ENCODE results near the gene SLC35B3.

SLC35B3 gene

GRCh38 chr6:8389036-8389818 lies 46.1 kb downstream of the SLC35B3 start:
- no peaks in the 10 kb centered on the region for H3K36me3 Mint-ChIP-seq (ENCODE audit: low read depth)
- no peak overlapping the region for H3K4me3 Mint-ChIP-seq
- peaks cover 9% of the 10 kb centered on the region for H3K27me3 Mint-ChIP-seq (ENCODE audit: low read depth, poor library complexity)
- peaks cover 3% of the 10 kb centered on the region for H3K9me3 Mint-ChIP-seq
- no peak for DNase-seq
- H3K4me1 Mint-ChIP-seq, result peaks cover 17% of the 10 kb centered on the region
- no peak for TF ChIP-seq CTCF (IDR thresholded peaks at IDR 0.05)
- no peak overlapping the region for H3K27ac Mint-ChIP-seq

GRCh38 chr6:8387942-8388437 lies 47.4 kb downstream of the SLC35B3 start:
- H3K27ac Mint-ChIP-seq, result no peak overlapping the region
- peaks cover 24% of the 10 kb centered on the region for H3K4me1 Mint-ChIP-seq
- peaks cover 9% of the 10 kb centered on the region for H3K27me3 Mint-ChIP-seq (ENCODE audit: low read depth, poor library complexity)
- H3K9me3 Mint-ChIP-seq, result peaks cover 3% of the 10 kb centered on the region
- H3K4me3 Mint-ChIP-seq, result no peak overlapping the region
- no peak for TF ChIP-seq CTCF (IDR thresholded peaks at IDR 0.05)
- no peaks in the 10 kb centered on the region for H3K36me3 Mint-ChIP-seq (ENCODE audit: low read depth)
- no peak for DNase-seq

GRCh38 chr6:8383584-8383983 lies 51.8 kb downstream of the SLC35B3 start:
- peaks cover 18% of the 10 kb centered on the region for H3K4me1 Mint-ChIP-seq
- no peak for DNase-seq
- no peak for TF ChIP-seq CTCF (IDR thresholded peaks at IDR 0.05)
- peaks cover 3% of the 10 kb centered on the region for H3K27me3 Mint-ChIP-seq (ENCODE audit: low read depth, poor library complexity)
- peaks cover 3% of the 10 kb centered on the region for H3K9me3 Mint-ChIP-seq
- no peak overlapping the region for H3K4me3 Mint-ChIP-seq
- H3K36me3 Mint-ChIP-seq (ENCODE audit: low read depth), result no peaks in the 10 kb centered on the region
- H3K27ac Mint-ChIP-seq, result no peak overlapping the region

GRCh38 chr6:8382434-8382833 lies 52.9 kb downstream of the SLC35B3 start:
- Mint-ChIP-seq H3K4me1 (peaks cover 18% of the 10 kb centered on the region), H3K27ac (no peak overlapping the region), H3K9me3 (peaks cover 3% of the 10 kb centered on the region), H3K27me3 (ENCODE audit: low read depth, poor library complexity) (peaks cover 3% of the 10 kb centered on the region), H3K4me3 (no peak overlapping the region), H3K36me3 (ENCODE audit: low read depth) (no peaks in the 10 kb centered on the region)
- no peak for TF ChIP-seq CTCF (IDR thresholded peaks at IDR 0.05)
- no peak for DNase-seq

- Mint-ChIP-seq H3K27ac (no peak overlapping the region), H3K27me3 (ENCODE audit: low read depth, poor library complexity) (peaks cover 7% of the 10 kb centered on the region), H3K9me3 (no peaks in the 10 kb centered on the region), H3K4me1 (no peaks in the 10 kb centered on the region), H3K36me3 (ENCODE audit: low read depth) (no peaks in the 10 kb centered on the region), H3K4me3 (no peak overlapping the region)
- TF ChIP-seq CTCF (IDR thresholded peaks at IDR 0.05), result no peak
- DNase-seq, result no peak
Observed at GRCh38 chr6:8375916-8376315, 59.4 kb downstream of the SLC35B3 start.

All from nephron progenitor cell (in vitro differentiated cells).